Activated CD8-positive, alpha-beta memory T cell treated with anti-CD3 and anti-CD28 coated beads for 36 hours (primary cell): ENCODE data around the gene COX4I1. TPM values are rescaled to one million over a fixed set of nuclear protein-coding genes. Genes with fewer than 3 reads are reported as not detected.

Experiments
- CTCF ChIA-PET: fragments of 350-600 bp; sonication (Branson Sonifier 250); formaldehyde crosslinking; loops from one replicate; lab custom pipeline; 2021; ENCODE audit warnings: antibody characterized with exemption; lab: Charles Lee
- POLR2A ChIA-PET: fragments of 350-600 bp; sonication (Branson Sonifier 250); formaldehyde crosslinking; loops from one replicate; lab custom pipeline; 2021; ENCODE audit warnings: antibody characterized with exemption; lab: Charles Lee
- total RNA-seq, 2 experiments: library from RNA; stranded (reverse); gene quantifications; one replicate each; pipeline ENCODE4 v1.2.3, GENCODE V29; 2021

Gene COX4I1
- total RNA-seq, 2 experiments from 2014 or later: 451 to 479 TPM

DNA sequence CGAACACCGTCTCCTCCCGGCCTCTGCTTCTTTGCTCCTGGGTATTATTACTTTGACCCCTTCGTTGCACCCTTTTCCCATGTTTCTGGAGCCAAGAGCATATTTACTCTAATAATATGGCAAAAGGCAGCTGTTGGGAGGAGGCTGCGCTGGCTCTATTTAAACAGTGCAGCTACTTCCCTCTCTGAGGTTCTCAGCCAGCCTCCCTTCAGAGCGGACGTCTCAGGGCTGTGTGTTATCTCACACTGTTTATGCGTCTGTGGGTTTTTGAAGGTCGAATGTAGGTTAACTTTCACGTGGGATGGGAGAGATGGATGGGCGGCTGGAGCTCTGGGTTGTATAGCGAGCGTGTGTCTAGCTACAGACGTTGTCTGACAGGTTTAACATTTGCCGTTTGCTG, 45.3 kb downstream of the COX4I1 start:
- CTCF ChIA-PET: no interaction called here
- POLR2A ChIA-PET: no interaction called here

DNA sequence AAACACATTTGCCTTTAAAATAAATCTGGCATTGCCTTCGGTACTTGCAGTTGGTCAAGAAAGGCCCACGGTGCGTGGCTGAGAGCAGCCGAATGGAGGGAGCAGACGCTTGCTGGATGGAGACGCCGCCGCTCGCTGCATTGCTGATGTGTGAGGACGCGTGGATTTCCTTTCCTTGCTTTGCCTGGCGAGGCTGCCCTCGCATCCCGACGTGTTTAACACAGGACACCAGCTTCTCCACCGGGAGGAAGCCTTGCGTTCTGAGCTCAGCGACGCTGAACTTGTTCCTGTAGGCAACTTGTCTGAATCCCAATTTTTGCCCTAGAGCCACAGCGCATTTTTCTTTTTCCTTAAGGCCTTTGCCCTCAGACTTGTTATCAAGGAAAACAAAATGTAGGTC, 45.8 kb downstream of the COX4I1 start:
- CTCF ChIA-PET: no interaction called here
- POLR2A ChIA-PET: no interaction called here

DNA sequence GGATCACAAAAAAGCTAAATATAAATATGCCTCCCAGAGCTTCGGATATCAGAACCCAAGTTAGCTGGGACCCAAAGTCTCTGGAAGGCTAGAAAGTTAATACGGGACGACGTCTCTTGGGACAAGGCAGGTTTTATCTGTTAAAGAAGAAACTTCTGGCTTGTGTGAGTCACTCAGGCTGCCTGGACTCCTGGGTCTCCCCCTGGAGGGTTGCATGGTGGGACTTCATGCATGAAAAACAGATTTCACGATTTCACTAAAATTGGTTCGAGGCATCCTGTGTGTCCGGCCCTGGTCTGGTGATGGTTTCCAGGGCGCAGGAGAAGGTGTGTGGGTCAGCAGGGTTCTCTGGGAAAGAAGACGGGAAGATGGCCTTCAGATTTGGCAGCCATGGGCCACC, 47.0 kb downstream of the COX4I1 start:
- CTCF ChIA-PET: no interaction called here
- POLR2A ChIA-PET: no interaction called here

DNA sequence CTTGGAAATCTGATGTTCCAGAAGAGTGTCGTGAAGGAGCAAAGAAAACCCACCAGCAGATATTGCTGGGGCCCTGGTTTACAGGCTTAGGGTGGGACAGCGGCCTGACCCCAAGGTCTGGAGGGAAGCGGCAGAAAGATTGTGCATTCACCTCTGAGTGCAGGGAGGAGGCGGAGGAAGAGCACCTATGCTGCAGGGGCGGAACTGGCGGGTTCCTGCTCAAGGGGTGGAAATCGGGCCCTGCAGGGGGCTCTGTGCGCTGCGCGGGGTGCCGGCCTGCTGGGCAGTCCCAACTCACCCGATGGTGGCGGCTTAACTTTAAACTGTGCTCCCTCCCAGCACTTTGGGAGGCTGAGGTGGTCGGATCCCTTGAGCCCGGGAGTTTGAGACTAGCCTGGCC, 47.5 kb downstream of the COX4I1 start:
- ChIA-PET POLR2A (no interaction called here), CTCF (interaction anchor here (3.2 kb wide), 1 partner anchor 26 kb away, joined by 9 read pairs; no protein-coding TSS in a partner anchor)

DNA sequence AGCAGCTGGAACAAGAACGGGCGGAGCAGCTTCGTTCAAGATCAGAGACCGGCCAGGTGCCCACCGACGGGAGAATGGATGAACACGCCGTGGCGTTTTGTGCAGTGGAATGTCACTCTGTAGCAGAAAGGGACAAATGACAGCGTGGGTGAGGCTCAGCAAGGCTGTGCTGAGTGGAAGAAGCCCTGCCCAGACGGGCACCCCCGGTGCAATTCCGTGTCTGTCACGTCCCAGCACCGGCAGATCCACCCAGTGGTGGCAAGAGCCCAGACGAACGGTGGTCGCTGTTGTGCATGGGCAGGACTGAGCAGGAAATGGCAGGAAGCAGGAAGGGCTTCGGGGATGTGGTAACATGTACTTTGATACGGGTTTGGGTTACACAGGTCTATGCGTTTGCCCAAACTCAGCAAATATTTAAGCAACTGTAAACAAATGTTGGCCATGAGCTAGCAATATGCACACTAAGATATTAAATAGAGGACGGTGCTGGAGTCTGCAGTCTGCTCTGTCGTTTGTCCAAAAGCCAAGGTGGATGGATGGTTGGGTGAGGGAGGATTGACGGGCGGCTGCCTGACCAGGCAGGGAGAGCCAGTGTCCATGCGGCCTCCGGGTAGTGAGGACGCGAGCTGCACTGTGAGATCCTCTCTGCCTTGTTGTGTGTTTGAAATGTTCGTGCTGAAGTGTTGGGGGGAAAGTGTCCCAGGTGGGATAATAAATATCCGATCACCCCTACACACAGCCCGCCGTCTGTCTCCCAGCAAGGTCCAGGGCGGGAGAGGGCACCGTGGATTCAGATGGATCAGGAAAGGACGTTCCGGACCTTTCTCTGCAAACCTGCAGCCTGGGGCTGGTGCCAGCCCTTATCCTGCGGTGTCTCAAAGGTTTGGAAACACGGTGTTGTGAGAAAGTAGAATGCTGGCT, 48.4 kb downstream of the COX4I1 start:
- CTCF ChIA-PET: interaction anchor here (3.2 kb wide), 1 partner anchor 27 kb away, joined by 9 read pairs; no protein-coding TSS in a partner anchor

DNA sequence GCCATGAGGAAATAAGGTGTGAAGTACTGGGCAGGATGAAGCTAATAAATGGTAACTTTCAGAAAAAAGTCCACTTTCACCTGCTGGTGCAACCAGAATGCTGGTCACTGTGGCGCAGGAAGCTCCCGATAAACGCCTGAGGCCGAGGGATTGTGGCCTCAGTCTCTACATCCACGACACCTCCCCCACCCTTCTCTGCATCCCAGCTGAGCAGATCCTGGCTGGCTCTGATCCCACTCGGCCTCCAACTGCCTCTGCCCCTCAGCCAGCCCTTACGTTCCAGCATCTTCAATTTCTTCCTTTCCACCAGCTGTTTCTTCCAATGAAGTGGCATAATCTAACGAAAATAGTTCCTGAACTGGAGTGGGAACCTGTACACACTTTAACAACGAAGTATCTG, 49.5 kb downstream of the COX4I1 start:
- CTCF ChIA-PET: interaction anchor here (3.2 kb wide), 1 partner anchor 28 kb away, joined by 9 read pairs; no protein-coding TSS in a partner anchor
- POLR2A ChIA-PET: interaction anchor here (0.7 kb wide), 1 partner anchor 86 kb away, joined by 13 read pairs; no protein-coding TSS in a partner anchor

More for the DNA sequence above, 48.4 kb downstream of the COX4I1 start:
- POLR2A ChIA-PET: no interaction called here

DNA sequence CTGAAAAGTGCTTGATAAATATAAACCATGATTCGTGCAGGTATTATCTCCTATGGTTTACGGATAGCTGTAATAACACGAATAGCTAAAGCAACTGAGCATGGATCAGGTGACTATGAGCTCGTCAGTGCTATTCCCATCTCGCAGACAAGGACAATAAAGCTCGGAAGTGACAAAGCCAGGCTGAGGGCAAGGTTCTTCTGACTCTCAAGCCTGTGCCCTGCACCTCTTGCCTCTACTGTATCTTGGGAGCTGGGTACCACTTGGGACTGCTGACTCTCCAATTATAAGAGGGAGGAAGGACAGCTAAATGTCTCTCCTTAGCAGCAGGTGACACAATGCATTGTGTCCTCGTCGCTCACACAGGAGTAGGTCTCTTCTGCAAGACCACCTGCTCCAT, 49.9 kb downstream of the COX4I1 start:
- ChIA-PET CTCF (interaction anchor here (3.2 kb wide), 1 partner anchor 28 kb away, joined by 9 read pairs; no protein-coding TSS in a partner anchor), POLR2A (interaction anchor here (0.7 kb wide), 1 partner anchor 86 kb away, joined by 13 read pairs; no protein-coding TSS in a partner anchor)

DNA sequence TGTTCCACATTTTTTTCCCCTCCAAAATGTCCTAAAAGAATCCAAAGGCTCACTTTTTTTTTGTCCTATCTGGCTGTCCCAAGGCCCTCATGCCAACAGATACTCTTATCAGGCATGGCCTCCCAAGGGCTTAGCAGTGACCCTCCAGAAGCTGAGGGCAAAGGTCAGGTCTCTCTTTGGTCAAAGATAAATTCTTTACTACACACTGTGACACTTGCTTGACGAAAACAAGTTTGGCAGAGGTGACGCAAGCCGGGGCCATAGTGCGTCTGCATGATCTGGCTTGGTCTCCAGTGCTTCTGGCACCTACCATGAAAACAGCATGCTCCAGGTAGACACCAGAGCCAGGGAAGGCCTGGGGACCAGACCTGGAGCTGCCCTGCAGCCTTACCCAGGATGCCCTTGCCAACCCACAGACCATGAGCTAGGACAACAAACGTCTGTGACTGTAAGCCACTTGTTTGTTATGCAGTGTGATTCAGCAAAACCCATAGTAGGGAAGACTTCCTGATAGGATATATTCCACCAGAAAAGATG, 50.9 kb downstream of the COX4I1 start:
- ChIA-PET POLR2A (no interaction called here), CTCF (interaction anchor here (1.3 to 3.2 kb wide), 2 partner anchors 28 to 29 kb away, joined by 4 to 9 read pairs; no protein-coding TSS in a partner anchor)

DNA sequence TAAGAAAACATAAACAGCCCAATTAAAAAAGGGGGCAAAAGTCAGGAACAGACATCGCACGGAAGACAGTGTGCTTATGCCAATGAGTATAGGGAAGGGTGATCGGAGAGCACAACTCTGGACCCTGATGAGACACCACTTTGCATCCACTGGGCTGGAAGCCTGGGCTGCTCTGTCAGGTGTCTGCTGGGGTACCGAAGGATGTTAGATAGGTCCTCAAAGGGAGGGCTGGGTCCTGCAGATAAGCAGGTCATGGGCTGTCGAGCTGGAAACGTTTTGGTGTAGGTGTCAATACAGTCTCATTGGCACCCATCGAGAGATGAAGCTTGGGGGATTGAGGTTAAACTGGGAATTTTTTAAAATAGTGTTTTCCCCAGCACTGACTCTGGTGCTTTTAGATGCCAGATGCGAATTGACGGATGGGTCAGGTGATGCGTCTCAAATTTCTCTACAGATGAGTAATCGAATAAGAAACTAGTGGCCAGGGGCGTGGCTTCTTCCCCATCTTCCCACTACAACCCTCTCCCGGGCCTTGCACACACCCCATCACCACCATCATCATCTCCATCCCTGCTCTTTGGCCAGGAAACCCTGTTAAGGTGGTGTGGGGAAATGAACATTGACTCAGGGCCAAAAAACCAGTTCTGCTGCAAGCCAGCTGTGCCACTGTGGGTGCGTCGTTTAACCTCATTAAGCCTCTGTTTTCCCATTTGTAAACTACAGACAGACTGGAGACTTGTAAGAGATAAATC, 51.7 kb downstream of the COX4I1 start:
- ChIA-PET POLR2A (no interaction called here), CTCF (interaction anchor here (1.3 kb wide), 1 partner anchor 29 kb away, joined by 4 read pairs; no protein-coding TSS in a partner anchor)

DNA sequence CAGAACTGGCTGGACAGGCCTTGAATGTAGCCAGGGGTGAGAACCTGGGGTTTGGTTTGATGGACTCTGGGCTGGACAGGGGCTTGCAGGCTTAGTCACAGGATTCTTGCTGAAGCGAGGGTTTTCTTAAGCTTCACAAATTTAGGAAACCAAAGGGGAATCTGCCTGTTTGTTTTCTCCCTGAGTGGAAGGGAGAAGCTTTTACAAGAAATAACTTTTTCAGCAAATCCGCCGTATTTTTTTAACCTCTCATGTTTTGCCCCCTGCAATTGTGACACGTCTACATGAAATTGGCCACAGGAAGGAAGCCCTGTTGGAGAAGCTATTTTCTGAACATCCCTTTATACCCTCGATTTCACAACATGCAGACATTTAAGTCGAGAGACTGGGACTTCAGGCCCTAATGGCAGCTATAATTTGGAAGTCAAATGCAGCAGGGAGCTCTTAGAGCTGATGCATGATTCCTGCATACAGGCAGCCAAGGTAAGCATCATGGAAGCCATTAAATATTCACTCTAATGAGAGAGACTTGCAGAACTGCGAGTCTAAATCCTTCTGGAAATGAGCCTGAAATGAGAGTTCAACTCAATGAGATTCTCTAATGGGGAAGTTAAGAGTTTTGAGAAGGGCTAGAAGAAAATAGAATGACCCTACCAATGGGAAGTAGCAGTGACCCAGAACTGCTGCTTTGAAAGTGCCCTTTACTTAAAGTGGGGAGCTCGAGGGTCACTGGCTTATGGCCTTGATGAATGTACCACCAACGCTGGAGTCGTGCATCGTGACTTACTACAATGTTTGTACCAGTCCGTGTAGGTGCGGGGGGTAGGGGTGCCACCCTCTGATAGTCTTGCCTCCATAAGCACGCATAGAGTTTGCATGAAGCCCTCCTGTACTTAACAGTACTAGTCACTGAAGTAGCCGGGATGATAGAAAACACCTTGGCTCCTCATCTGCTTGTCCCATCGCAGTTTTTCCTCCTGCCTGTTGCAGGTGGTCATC, 54.4 kb downstream of the COX4I1 start:
- CTCF ChIA-PET: no interaction called here
- POLR2A ChIA-PET: no interaction called here

DNA sequence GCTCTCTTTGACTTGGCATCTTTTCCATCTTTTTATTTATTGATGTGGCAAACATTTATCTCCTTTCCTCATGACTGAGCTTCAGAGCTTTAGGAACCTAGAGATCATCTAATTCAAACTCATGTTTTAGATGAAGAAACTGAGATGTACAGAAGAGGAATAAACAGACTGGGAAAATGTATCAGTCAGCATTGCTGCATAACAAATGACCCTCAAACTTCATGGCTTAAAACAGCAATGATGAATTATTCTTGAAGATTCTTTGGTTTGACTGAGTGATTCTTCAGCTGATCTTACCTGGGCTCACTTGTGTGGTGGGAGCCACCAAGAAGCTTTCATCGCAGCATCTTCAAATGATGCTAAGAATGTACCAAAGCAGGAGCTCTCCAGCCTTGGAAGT, 55.4 kb downstream of the COX4I1 start:
- ChIA-PET CTCF (interaction anchor here (0.6 to 0.7 kb wide), 3 partner anchors 11 to 14 kb away, joined by 3 to 4 read pairs (median 3); no protein-coding TSS in a partner anchor), POLR2A (no interaction called here)

DNA sequence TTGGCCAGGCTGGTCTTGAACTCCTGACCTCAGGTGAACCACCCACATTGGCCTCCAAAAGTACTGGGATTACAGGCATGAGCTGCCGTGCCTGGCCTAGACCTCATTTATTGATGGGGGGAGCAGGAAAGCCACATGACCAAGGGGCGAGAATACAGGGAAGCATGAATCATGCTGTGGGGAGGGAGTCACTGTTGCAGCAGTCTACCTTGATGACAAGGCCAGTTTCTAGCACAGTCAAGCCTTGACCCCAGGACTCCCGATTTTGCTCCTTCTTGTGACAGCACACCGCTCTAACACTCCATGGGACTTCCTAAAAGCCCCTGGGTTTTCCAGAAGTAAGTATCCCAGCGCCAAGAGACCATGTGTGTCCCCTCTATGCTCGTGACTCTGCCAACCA, 56.6 kb downstream of the COX4I1 start:
- POLR2A ChIA-PET: no interaction called here

DNA sequence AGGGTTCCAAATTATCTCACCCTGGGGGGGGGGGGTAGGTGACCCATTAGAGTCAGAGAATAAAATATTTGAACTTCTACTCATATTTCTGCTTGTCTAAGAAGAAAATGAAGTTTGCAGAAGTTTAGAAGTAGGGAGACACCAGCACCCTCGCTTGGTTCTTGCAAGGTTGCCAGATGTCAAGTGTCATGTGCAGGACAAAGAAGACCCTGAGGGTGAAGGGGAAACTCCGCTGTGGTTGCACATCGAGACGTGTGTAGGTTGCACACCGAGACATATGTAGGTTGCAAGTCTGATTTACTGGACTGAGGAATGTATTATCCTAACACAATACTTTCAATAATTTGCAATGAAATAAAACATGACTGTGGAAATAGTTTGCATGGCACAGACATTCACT, 57.1 kb downstream of the COX4I1 start:
- POLR2A ChIA-PET: no interaction called here
- CTCF ChIA-PET: no interaction called here

More for the DNA sequence above, 56.6 kb downstream of the COX4I1 start:
- CTCF ChIA-PET: interaction anchor here (0.6 kb wide), 1 partner anchor 152 kb away, joined by 3 read pairs; no protein-coding TSS in a partner anchor

Other genes starting within 250 kb of the COX4I1 start
- gene GSE1, start 186.4 kb upstream of the COX4I1 start, total RNA-seq: 10 to 100 TPM; 29.6 to 30.0 TPM
- 10 to 100 TPM; 75.6 to 79.0 TPM for gene GINS2, start 110.7 kb upstream of the COX4I1 start, total RNA-seq
- gene C16orf74, start 48.6 kb upstream of the COX4I1 start, total RNA-seq: under 1 TPM in 1 of 2 experiments, not detected in 1; 0.34 TPM
- gene EMC8, start 151 bp upstream of the COX4I1 start, total RNA-seq: 10 to 100 TPM; 47.3 to 50.7 TPM
- gene IRF8, start 99.5 kb downstream of the COX4I1 start, total RNA-seq: 10 to 100 TPM; 60.3 to 61.3 TPM